H1 (cell line): ENCODE measurements around the gene DENND2A. TPM values are rescaled to one million over a fixed set of nuclear protein-coding genes. Genes with fewer than 3 reads are reported as not detected.

ENCODE experiments used
- CTCF ChIA-PET: fragments of 300-600 bp; sonication (Branson Sonifier 250); formaldehyde crosslinking; loops from one replicate; lab custom pipeline; 2021; ENCODE audit not compliant: partially characterized antibody; lab: Charles Lee
- POLR2A ChIA-PET: fragments of 300-600 bp; sonication (Branson Sonifier 250); formaldehyde crosslinking; loops from one replicate; lab custom pipeline; 2021; ENCODE audit warnings: inconsistent platforms; ENCODE audit not compliant: partially characterized antibody; lab: Charles Lee
- DNase-seq, 2 experiments: peaks; one replicate each; pipeline versions ENCODE4 v3.0.0 to v3.0.0-alpha.2; 2010 to 2022; ENCODE audit warnings: low spot score in 2 of 2, low read depth in 1 of 2, mixed read lengths in 1 of 2
- FAIRE-seq: peaks from 2 replicates; lab custom pipeline; 2011; peaks lifted over from hg19 to GRCh38; lab: Jason Lieb, UNC
- H2AFZ ChIP-seq: 2 replicates; pipeline ENCODE4 v1.8.1; 2012; ENCODE audit warnings: low read length, inconsistent platforms
- H2AK5ac ChIP-seq: 2 replicates; pipeline ENCODE4 v1.6.1; 2013; ENCODE audit warnings: low read depth, low read length
- H2BK120ac ChIP-seq: replicated peaks from 2 replicates; pipeline ENCODE3; 2013; ENCODE audit warnings: low read depth, low read length, inconsistent platforms
- H2BK12ac ChIP-seq: 2 replicates; pipeline ENCODE4 v1.6.1; 2013; ENCODE audit warnings: low read depth, low read length
- H2BK15ac ChIP-seq: 2 replicates; pipeline ENCODE4 v1.6.1; 2013; ENCODE audit warnings: low read length
- H2BK20ac ChIP-seq: 2 replicates; pipeline ENCODE4 v1.6.1; 2013; ENCODE audit warnings: low read length
- H2BK5ac ChIP-seq: 2 replicates; pipeline ENCODE4 v1.6.1; 2013; ENCODE audit warnings: low read depth, low read length
- H3K14ac ChIP-seq: 2 replicates; pipeline ENCODE4 v1.6.1; 2013; ENCODE audit warnings: inconsistent platforms; ENCODE audit not compliant: insufficient read length
- H3K18ac ChIP-seq: 2 replicates; pipeline ENCODE4 v1.6.1; 2013; ENCODE audit warnings: low read length; ENCODE audit errors: extremely low read depth
- H3K23ac ChIP-seq: 2 replicates; pipeline ENCODE4 v1.6.1; 2013; ENCODE audit warnings: inconsistent platforms; ENCODE audit not compliant: insufficient read length
- H3K23me2 ChIP-seq: 2 replicates; pipeline ENCODE4 v1.6.1; 2013; ENCODE audit warnings: low read depth, low read length
- H3K27ac ChIP-seq: 2 replicates; pipeline ENCODE4 v1.6.1; 2011; ENCODE audit warnings: low read depth, low read length, inconsistent platforms
- H3K27me3 ChIP-seq, 4 experiments: replicated peaks in 1 of 4; 1 replicate in 1 of 4; 2 replicates in 3 of 4; pipeline versions ENCODE4 v1.6.1 to v1.8.1; 2011 to 2013; ENCODE audit warnings: low read length in 3 of 4, mild to moderate bottlenecking in 3 of 4, inconsistent platforms in 2 of 4, mixed read lengths in 2 of 4, moderate library complexity in 1 of 4; ENCODE audit not compliant: control insufficient read depth in 3 of 4, insufficient read depth in 3 of 4; ENCODE audit errors: extremely low read depth in 1 of 4
- H3K36me3 ChIP-seq, 4 experiments: 2 replicates each; pipeline versions ENCODE4 v1.6.1 to v1.8.1; 2011 to 2013; ENCODE audit warnings: mild to moderate bottlenecking in 4 of 4, low read length in 3 of 4, moderate library complexity in 2 of 4, control low read depth in 1 of 4, inconsistent platforms in 1 of 4; ENCODE audit not compliant: insufficient read depth in 4 of 4, control insufficient read depth in 2 of 4
- H3K4ac ChIP-seq: replicated peaks from 2 replicates; pipeline ENCODE3; 2013; ENCODE audit warnings: low read length, low read depth, mixed read lengths, inconsistent platforms; ENCODE audit not compliant: insufficient read length
- H3K4me1 ChIP-seq, 4 experiments: replicated peaks in 1 of 4; 1 replicate in 1 of 4; 2 replicates in 3 of 4; pipeline versions ENCODE4 v1.6.1 to v1.8.1; 2011 to 2013; ENCODE audit warnings: low read length in 3 of 4, inconsistent platforms in 2 of 4, mixed read lengths in 1 of 4; ENCODE audit not compliant: insufficient read depth in 4 of 4, control insufficient read depth in 3 of 4
- H3K4me2 ChIP-seq, 2 experiments: 2 replicates each; pipeline versions ENCODE4 v1.6.1 to v1.8.1; 2011 to 2013; ENCODE audit warnings: low read depth in 2 of 2, low read length in 2 of 2, control low read depth in 1 of 2, inconsistent platforms in 1 of 2, mild to moderate bottlenecking in 1 of 2; ENCODE audit not compliant: insufficient read depth in 1 of 2
- H3K4me3 ChIP-seq, 4 experiments: fragments of 200-600, 300-600 bp in 1 of 4; sonication (generic), shearing (Covaris generic), sonication (Bioruptor Twin) in 1 of 4; 2 replicates each; pipeline versions ENCODE4 v1.5.1 to v1.8.1; 2011 to 2016; ENCODE audit warnings: low read length in 4 of 4, low read depth in 3 of 4, control low read depth in 2 of 4, inconsistent platforms in 2 of 4, mild to moderate bottlenecking in 2 of 4, mixed read lengths in 1 of 4, moderate library complexity in 1 of 4; ENCODE audit not compliant: insufficient read depth in 2 of 4; ENCODE audit errors: extremely low read depth in 1 of 4
- H3K56ac ChIP-seq: replicated peaks from 2 replicates; pipeline ENCODE3; 2013; ENCODE audit warnings: low read depth, mild to moderate bottlenecking, mixed read lengths, low read length, inconsistent platforms; ENCODE audit not compliant: insufficient read length
- H3K79me1 ChIP-seq: 2 replicates; pipeline ENCODE4 v1.6.1; 2013; ENCODE audit warnings: low read depth, low read length, control low read depth
- H3K79me2 ChIP-seq, 2 experiments: 2 replicates each; pipeline versions ENCODE4 v1.6.1 to v1.8.1; 2012 to 2013; ENCODE audit warnings: low read length in 2 of 2, mild to moderate bottlenecking in 2 of 2, inconsistent platforms in 1 of 2; ENCODE audit not compliant: insufficient read depth in 2 of 2, control insufficient read depth in 1 of 2
- H3K9ac ChIP-seq, 4 experiments: replicated peaks in 1 of 4; 1 replicate in 1 of 4; 2 replicates in 3 of 4; pipeline versions ENCODE4 v1.6.1 to v1.8.1; 2011 to 2013; ENCODE audit warnings: low read depth in 3 of 4, low read length in 3 of 4, control low read depth in 2 of 4, mild to moderate bottlenecking in 2 of 4, moderate library complexity in 2 of 4, inconsistent platforms in 1 of 4; ENCODE audit errors: extremely low read depth in 1 of 4
- H3K9me3 ChIP-seq, 2 experiments: 2 replicates each; pipeline versions ENCODE4 v1.6.1 to v1.8.1; 2012 to 2013; ENCODE audit warnings: mild to moderate bottlenecking in 2 of 2, moderate library complexity in 2 of 2, control low read depth in 1 of 2, inconsistent platforms in 1 of 2, low read depth in 1 of 2, low read length in 1 of 2, mixed read lengths in 1 of 2; ENCODE audit not compliant: insufficient read depth in 2 of 2
- H4K20me1 ChIP-seq, 2 experiments: replicated peaks in 1 of 2; 2 replicates each; pipeline versions ENCODE3 to v1.8.1; 2011 to 2013; ENCODE audit warnings: inconsistent platforms in 2 of 2, low read length in 2 of 2, mild to moderate bottlenecking in 1 of 2; ENCODE audit not compliant: insufficient read depth in 2 of 2, control insufficient read depth in 1 of 2
- H4K5ac ChIP-seq: 2 replicates; pipeline ENCODE4 v1.6.1; 2013; ENCODE audit warnings: low read length, low read depth, mixed read lengths, inconsistent platforms; ENCODE audit not compliant: insufficient read length
- H4K8ac ChIP-seq: 2 replicates; pipeline ENCODE4 v1.8.0; 2013; ENCODE audit warnings: mild to moderate bottlenecking, moderate library complexity, low read length, inconsistent platforms; ENCODE audit not compliant: insufficient read depth; ENCODE audit errors: extremely low read depth
- H4K91ac ChIP-seq: replicated peaks from 2 replicates; pipeline ENCODE3; 2013; ENCODE audit warnings: low read length, mixed read lengths, inconsistent platforms; ENCODE audit not compliant: insufficient read length
- HDAC2 ChIP-seq, 2 experiments: fragments of 300-600 bp in 1 of 2; sonication (generic) in 1 of 2; IDR thresholded peaks; 2 replicates each; pipeline ENCODE4 v1.6.1; 2011 to 2012; ENCODE audit warnings: low read depth in 2 of 2, low read length in 2 of 2, mild to moderate bottlenecking in 2 of 2, moderate library complexity in 2 of 2, borderline replicate concordance in 1 of 2, inconsistent platforms in 1 of 2
- RAD21 ChIP-seq, 2 experiments: IDR thresholded peaks in 1 of 2; conservative IDR thresholded peaks in 1 of 2; 2 replicates each; pipeline ENCODE4 v1.6.1; 2011; ENCODE audit warnings: low read depth in 2 of 2, low read length in 2 of 2, improper control_type of control experiment in 1 of 2, inconsistent platforms in 1 of 2, mild to moderate bottlenecking in 1 of 2, moderate library complexity in 1 of 2
- TAF1 ChIP-seq: IDR thresholded peaks from 2 replicates; pipeline ENCODE4 v1.6.1; 2011; ENCODE audit warnings: mild to moderate bottlenecking, low read depth, low read length
- WGBS, 2 experiments: shearing (Covaris generic) in 1 of 2; methylation state at CpG; one replicate each; pipeline versions ENCODE4 v1.1.6 to v1.1.7; 2013 to 2015; ENCODE audit warnings: low lambda C conversion rate in 2 of 2, mixed read lengths in 2 of 2, inconsistent platforms in 1 of 2, low coverage in 1 of 2, missing lambda C conversion rate in 1 of 2; ENCODE audit not compliant: insufficient replicate concordance in 2 of 2, insufficient coverage in 1 of 2, insufficient read length in 1 of 2; ENCODE audit errors: extremely low coverage in 1 of 2, missing lambda C conversion rate in 1 of 2; 5-methylcytosine and 5-hydroxymethylcytosine counted together
- polyA plus RNA-seq, 7 experiments: library from polyadenylated mRNA; depleted of rRNA in 3 of 7; stranded (reverse) in 5 of 7; unstranded in 2 of 7; fragments of >200 nt in 5 of 7; fragments of 200-250 nt in 2 of 7; gene quantifications; 1 replicate in 5 of 7; 2 replicates in 1 of 7; 4 replicates in 1 of 7; pipeline versions ENCODE4 v1.2.1 to v1.2.3, GENCODE V29; 2011 to 2013; ENCODE audit warnings: missing spikeins in 2 of 7, mixed read lengths in 2 of 7
- total RNA-seq: library from RNA; stranded (reverse); fragmentation: NEBNext Ultra II Directional; extraction: Animal tissue kit (Norgen Biotek cat#: 25700); gene quantifications from 2 replicates; pipeline ENCODE4 v1.2.1, GENCODE V29; 2021
- TF ChIP-seq, protein P1 (sequence below), 3 experiments: IDR thresholded peaks; 1 replicate in 2 of 3; 2 replicates in 1 of 3; pipeline versions ENCODE4 v1.5.1 to v1.6.1; 2011; ENCODE audit warnings: low read length in 3 of 3, mild to moderate bottlenecking in 3 of 3, inconsistent platforms in 2 of 3, low read depth in 1 of 3, moderate library complexity in 1 of 3; ENCODE audit not compliant: insufficient read depth in 1 of 3; ENCODE audit errors: control extremely low read depth in 1 of 3

Gene DENND2A
- total and polyA plus RNA-seq, 2 of the 8 experiments (the other 6 are each of a cell fraction or from before 2014, with no cell fraction given), result 5.0 to 13.0 TPM

DNA sequence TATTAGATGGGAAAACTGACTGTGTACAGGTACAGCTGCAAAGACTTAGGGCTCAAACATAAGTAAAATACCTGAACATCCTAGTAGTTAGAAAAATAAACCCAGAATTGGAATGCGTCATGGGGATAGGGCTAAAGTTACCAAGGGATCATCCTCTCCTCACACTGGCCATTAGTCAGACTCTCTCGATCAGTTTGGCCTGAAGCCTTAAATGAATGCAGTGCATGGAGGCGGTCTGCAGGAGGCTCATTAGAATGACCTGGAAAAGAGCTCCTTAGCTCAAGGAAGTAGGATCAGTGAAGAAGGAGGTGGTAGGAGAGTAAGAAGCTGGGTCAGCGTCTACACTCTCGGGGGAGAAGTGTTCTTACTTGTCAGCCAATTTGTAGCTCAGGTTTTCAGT, 35.3 kb downstream of the DENND2A start:
- Histone ChIP-seq H2BK120ac (no peak overlapping the region), H3K4ac (no peak overlapping the region), H3K23me2 (no peaks in the 10 kb centered on the region), H2BK12ac (no peak overlapping the region), H3K18ac (no peak overlapping the region), H3K36me3 (no peaks in the 10 kb centered on the region; a peak in 1 of 8 replicates), H4K8ac (no peak overlapping the region), H2BK15ac (no peak overlapping the region), H2AFZ (no peak overlapping the region), H2AK5ac (no peak overlapping the region), H3K79me1 (no peaks in the 10 kb centered on the region), H3K4me3 (no peak overlapping the region), H4K91ac (no peak overlapping the region), H3K4me1 (no peaks in the 10 kb centered on the region; a peak in 1 of 7 replicates), H3K27me3 (no peaks in the 10 kb centered on the region), H3K27ac (no peak overlapping the region), H2BK20ac (no peak overlapping the region), H4K20me1 (no peaks in the 10 kb centered on the region), H3K9me3 (no peaks in the 10 kb centered on the region), H3K79me2 (no peaks in the 10 kb centered on the region), H2BK5ac (no peak overlapping the region), H4K5ac (no peak overlapping the region), H3K9ac (no peak overlapping the region), H3K4me2 (no peak overlapping the region), H3K56ac (no peak overlapping the region), H3K23ac (no peak overlapping the region), H3K14ac (no peak overlapping the region)
- TF ChIP-seq, protein P1, sequence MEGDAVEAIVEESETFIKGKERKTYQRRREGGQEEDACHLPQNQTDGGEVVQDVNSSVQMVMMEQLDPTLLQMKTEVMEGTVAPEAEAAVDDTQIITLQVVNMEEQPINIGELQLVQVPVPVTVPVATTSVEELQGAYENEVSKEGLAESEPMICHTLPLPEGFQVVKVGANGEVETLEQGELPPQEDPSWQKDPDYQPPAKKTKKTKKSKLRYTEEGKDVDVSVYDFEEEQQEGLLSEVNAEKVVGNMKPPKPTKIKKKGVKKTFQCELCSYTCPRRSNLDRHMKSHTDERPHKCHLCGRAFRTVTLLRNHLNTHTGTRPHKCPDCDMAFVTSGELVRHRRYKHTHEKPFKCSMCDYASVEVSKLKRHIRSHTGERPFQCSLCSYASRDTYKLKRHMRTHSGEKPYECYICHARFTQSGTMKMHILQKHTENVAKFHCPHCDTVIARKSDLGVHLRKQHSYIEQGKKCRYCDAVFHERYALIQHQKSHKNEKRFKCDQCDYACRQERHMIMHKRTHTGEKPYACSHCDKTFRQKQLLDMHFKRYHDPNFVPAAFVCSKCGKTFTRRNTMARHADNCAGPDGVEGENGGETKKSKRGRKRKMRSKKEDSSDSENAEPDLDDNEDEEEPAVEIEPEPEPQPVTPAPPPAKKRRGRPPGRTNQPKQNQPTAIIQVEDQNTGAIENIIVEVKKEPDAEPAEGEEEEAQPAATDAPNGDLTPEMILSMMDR (IDR thresholded peaks at IDR 0.05; ENCODE audit: control extremely low read depth in 1 of 3, insufficient read depth in 1 of 3, low read depth in 1 of 3, low read length in 3 of 3), result peak in 1 of 3 experiments; percentile 34; a peak in 1 of 4 replicates
- no peak for TF ChIP-seq TAF1
- peak in 1 of 2 experiments; percentile 32; a peak in 1 of 4 replicates for TF ChIP-seq RAD21 (IDR thresholded peaks at IDR 0.05 in 1 of 2, conservative IDR thresholded peaks at IDR 0.05 in 1 of 2; ENCODE audit: low read depth in 2 of 2, low read length in 2 of 2)
- TF ChIP-seq HDAC2 (IDR thresholded peaks at IDR 0.05; ENCODE audit: borderline replicate concordance in 1 of 2, low read depth in 2 of 2, low read length in 2 of 2), result no peak
- ChIA-PET POLR2A (interaction anchor here (0.6 to 1.0 kb wide), 2 partner anchors 9 to 51 kb away, joined by 3 to 4 read pairs; no protein-coding TSS in a partner anchor), CTCF (interaction anchor here (0.6 to 6.6 kb wide), 9 partner anchors 9 to 1238 kb away, joined by 3 to 34 read pairs (median 7); no protein-coding TSS in a partner anchor)
- WGBS, 2 experiments, result 85% methylated on average over 5 of the region's 5 CpGs; no CpG with 5 or more reads in 1 of the 2 experiments
- peak; percentile 65 for FAIRE-seq
- DNase-seq, result no peak
